GM19397 (cell line): ENCODE measurements around the gene MEIS1.
"Not testable (repeated sequence)": the region's sequence is repeated elsewhere in the genome, so short reads cannot be mapped to it uniquely, and the experiment has no call there.

Experiments
- ATAC-seq: cut with Tn5 transposase; IDR thresholded peaks from one replicate; pipeline ENCODE4 v1.9.1; 2021; ENCODE audit warnings: mild to moderate bottlenecking, moderate library complexity; ENCODE audit not compliant: unreplicated experiment

MEIS1 gene

DNA sequence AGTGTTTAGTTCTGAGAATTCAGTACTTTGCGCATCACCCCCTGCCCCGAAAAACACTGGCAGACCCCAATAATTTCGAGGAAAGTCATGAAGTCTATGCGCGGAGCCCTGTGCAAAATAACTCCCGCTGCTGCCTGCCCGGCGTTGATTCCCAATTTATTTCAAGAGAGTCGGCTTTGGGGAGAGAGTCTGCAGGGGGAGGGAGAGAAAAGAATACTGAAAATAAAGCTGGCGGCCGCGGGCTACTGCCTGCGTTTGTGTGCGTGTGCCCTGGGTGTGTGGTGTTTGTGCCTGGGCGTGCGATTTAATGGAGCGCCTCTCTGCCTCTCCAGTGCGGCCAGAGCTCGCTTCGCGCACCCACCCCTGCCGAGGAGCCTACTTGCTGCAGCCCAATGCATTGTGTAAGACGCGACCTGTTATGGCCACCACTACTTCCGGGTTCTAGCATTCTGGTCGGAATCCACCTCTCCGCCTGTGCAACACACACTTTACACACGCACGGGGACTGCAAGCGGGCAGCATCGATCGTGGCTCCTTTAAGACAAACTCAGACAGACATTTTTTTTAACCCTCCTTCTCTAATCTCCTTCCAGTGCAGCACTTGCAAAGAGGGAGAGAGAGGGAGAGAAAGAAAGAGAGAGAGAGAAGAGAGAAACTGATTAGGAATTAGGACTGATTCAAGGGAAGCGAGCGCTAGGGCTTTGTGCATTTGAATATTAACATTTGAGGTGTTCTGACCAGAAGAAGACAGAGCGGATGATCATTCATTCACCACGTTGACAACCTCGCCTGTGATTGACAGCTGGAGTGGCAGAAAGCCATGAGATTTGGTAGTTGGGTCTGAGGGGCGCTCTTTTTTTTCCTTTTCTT, at the start of gene MEIS1:
Gene MEIS1 (plus strand): TSS at position 447 of the 870 bp plus-strand sequence. CDS start 732 bp downstream, outside the sequence.
- ATAC-seq = peak; percentile 64

GRCh38 chr2:66387016-66387753, 47.7 kb upstream of the MEIS1 start:
- no peak for ATAC-seq

DNA sequence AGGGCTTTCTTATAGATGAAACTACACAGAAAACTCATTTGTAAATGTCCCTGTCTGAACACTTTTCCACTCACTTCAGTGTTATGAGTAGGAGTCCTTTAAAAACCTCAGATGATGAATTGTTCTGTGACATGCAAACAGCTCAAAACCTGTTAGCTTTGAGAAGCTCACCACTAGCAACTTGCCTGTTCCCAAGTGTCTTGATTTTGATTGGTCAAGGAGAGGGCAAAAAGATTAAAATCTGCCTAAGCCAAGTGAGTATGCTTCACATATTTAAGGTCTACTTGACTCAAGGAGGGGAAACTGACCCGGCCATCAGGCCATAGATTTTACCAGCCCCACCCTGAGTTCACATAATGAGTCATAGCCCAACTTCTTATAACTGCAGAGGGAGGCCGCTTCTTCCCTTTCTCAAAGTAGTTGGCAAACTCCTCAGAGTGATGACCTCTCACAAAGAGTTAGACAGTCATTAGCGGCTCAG, 45.2 kb upstream of the MEIS1 start:
- no peak for ATAC-seq

- no peak for ATAC-seq
Observed at GRCh38 chr2:66390152-66390551, 44.8 kb upstream of the MEIS1 start.

DNA sequence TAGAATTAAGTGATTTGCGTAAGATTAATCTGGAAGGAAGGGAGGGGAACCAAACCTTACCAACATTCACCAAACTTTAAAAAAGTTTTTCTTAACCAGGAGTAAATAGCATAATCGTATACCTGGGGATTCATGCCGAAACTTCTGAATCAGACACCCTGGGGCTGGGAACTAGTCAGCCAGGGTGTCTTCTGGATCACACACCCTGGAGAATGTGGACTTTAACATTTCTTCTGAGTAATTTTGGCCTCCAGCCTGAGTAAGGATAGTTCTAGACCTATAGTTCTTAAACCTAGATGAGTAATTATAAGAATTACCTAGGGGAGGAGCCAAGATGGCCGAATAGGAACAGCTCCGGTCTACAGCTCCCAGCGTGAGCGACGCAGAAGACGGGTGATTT, 44.1 kb upstream of the MEIS1 start:
- ATAC-seq = no peak

DNA sequence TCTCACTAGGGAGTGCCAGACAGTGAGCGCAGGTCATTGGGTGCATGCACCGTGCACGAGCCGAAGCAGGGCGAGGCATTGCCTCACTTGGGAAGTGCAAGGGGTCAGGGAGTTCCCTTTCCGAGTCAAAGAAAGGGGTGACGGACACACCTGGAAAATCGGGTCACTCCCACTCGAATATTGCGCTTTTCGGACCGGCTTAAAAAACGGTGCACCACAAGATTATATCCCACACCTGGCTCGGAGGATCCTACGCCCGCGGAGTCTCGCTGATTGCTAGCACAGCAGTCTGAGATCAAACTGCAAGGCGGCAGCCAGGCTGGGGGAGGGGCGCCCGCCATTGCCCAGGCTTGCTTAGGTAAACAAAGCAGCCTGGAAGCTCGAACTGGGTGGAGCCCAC, 43.7 kb upstream of the MEIS1 start:
- ATAC-seq = not testable (repeated sequence)

DNA sequence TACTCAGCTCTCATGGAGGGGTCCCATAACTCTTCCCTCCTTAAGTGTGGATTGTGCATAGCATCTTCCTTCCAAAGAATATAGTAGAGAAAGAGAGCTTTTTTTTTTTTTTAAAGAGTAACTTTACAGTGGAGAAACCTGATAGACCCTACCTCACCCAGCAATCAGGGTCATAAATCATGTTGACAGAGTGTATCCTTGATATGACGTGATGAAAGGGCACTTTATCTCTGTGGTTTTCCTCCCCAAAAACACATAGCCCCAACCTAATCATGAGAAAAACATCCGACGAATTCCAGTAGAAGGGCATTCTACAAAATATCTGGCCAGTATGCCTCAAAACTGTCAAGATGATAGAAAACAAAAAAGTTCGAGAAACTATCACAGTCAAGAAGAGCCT, 29.5 kb upstream of the MEIS1 start:
- ATAC-seq = no peak

GRCh38 chr2:66408905-66409304, 26.0 kb upstream of the MEIS1 start:
- no peak for ATAC-seq

GRCh38 chr2:66412874-66413273, 22.1 kb upstream of the MEIS1 start:
- ATAC-seq = no peak

GRCh38 chr2:66414896-66415295, 20.0 kb upstream of the MEIS1 start:
- no peak for ATAC-seq

GRCh38 chr2:66418381-66418780, 16.5 kb upstream of the MEIS1 start:
- ATAC-seq = no peak

GRCh38 chr2:66421612-66422011, 13.3 kb upstream of the MEIS1 start:
- ATAC-seq = no peak

- ATAC-seq = no peak
Observed at GRCh38 chr2:66423391-66424124, 11.4 kb upstream of the MEIS1 start.

DNA sequence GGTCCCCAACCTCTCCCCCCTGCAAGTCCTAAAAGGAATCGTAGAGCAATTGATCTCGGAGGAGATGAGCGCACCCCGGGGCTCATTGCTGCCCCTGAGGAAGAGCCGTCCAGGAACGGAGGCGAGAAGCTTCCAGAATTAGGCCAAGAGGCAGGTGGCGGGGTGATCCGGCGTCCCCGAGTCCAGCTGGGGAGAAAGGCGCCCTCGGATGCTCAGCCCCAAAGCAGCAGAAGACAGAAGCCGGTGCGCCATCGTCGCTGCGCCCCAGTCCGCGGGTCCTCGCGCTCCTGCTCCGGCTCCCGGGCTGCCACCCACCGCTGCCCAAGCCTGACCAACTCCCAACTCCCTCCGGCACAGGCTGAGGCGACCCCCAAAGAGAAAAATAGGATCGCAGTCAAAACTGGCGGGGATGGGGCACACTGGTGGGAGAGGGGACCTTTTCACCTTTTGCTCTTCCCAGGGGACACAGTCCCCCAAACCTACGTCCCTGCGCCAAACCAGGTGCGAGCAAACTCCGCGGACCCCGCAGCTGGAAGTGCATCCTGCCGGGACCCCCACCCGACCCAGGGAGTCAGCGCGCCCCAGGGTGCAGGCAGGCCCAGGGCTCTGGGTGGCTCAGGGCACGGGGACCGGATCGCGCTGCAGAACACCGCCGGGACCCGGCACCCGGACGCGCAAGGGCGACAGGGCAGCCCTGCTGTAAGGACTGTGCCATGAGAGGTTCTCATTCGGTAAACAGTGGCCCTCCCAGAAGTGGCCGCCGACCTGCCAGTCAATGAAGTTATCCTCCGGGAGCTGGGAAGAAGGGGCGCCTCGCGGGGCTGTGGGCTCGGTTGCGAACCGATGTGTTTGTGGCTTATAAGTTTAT, 8.4 kb upstream of the MEIS1 start:
- no peak for ATAC-seq

GRCh38 chr2:66427300-66427699, 7.6 kb upstream of the MEIS1 start:
- no peak for ATAC-seq

DNA sequence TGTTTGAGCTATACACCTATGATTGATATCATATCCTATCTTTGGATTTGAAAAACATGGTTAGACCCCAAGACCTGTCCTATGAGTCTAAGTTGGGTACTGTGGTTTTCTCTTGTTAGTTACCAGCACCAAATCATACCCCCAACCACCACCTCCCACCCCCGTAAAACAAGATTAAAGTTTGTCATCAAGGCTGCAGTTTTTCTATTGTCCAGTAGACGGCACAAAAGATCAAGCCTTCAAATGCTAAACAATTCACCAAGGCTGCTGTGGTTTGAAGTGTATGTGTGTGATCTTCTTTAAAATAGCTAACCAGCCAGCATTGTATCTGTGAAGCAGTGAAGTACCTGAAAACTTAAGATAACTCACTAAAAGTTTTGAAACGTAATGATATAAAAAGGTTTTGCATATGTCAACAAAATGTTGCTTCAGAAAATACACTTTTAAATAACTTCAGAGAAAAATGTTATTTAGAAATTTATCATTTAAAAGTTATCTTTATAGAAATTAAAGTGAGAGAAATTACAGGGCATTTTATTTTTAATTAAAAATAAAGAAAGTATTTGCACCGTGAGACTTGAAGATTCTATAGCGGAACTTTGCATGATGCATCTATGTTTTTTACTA, 5.8 kb upstream of the MEIS1 start:
- no peak for ATAC-seq

GRCh38 chr2:66429693-66430504, 5.0 kb upstream of the MEIS1 start:
- ATAC-seq = no peak

DNA sequence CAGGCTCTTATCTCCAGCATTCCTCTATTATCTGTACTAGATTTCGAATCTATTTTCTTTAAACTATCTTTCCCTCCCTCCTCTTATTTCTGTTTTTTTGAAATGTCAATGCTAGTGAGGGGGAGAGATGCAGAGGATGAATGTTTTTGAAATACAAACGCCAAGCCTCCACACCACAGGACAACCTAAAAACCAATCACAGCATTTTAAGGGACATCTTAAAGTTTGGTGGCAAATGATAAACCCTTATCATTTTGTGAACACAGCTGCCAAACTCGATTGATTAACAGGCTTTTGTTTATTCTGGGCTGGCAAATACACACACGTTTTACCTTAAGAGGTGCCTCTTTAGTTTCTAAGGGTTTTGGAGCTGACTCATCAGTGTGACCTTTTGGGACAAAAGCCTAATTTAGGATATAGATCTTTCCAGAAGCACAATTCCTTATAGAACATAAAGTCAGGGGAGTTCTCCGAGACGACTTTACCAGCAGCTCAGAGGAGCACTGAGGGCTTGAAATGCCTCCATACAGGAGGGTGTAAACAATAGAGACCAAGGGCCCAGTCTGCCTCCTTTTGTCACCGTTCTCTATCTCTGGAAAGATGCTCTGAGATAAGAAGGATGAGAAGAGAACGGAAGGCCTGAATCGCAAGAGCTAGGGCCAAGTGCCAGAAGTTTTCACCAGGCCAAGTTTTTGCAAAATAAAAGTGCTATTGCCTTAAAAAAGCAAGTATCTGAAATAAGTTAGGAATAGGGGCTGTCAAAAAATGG, 4.2 kb upstream of the MEIS1 start:
- no peak for ATAC-seq
